ENCODE results near the gene ITGB2.

ITGB2 gene

GRCh38 chr21:44920694-44921604 is at the start of gene ITGB2:
Gene ITGB2 (minus strand): TSS chr21:44920899. CDS start chr21:44910782, 10,117 bp downstream.
- Mint-ChIP-seq H3K27me3 (no peaks in the 10 kb centered on the region), H3K36me3 (ENCODE audit: insufficient read depth) (peaks cover 35% of the 10 kb centered on the region), H3K4me1 (peaks cover 86% of the 10 kb centered on the region), H3K27ac (ENCODE audit: low read depth) (peak within 1 kb of the TSS; percentile 97), H3K9me3 (no peaks in the 10 kb centered on the region), H3K4me3 (peak within 1 kb of the TSS; percentile 93)
- DNase-seq (ENCODE audit: low spot score in 2 of 2) = peak in 1 of 2 donors; percentile 36
- peak; percentile 70 for ATAC-seq (replicated peaks; ENCODE audit: extremely low read depth, poor library complexity, severe bottlenecking)

DNA sequence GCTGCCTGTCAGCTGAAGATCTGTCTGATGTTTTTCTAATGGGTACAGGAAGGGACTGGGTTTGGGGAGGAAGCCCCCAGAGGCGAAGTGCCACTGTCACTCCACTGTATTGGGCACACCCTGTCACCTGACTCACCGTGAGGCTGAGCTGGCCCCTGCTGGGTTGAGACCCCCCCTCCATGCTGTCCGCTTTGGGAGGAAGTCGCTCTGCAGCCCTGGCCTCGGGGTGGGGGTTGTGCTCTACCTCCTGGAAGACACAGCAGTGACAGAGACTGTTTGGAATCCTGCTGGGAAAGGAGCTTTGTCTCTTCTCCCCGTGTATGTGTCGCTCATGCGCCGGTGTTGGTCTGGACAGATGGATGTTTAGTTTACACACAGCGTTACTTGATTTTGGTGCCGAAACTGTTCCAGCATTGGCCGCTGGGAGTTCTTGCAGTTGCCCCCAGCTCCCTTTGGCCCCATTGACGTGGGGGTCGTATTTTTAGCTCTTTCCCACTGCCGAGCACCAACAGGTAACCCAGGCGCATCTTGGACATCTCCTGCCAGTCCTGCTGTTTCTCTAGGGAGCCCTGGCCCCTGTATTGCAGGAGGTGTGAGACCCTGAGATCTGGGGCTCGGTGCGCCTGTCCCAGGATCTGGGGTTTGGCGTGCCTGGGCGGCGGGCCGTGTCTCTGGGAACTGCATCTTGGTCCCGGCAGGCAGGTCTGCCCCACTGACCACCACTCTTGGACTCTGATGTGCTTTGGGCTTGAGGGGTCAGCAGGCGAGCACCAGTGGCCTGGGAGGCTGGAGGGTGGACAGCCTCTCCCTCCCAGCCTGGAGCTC is 49.4 kb upstream of the ITGB2 start:
- Mint-ChIP-seq H3K27ac (ENCODE audit: low read depth) (peak overlapping the region; percentile 51), H3K36me3 (ENCODE audit: insufficient read depth) (peaks cover 4% of the 10 kb centered on the region), H3K9me3 (no peaks in the 10 kb centered on the region), H3K4me3 (no peak overlapping the region), H3K27me3 (no peaks in the 10 kb centered on the region), H3K4me1 (peaks cover 17% of the 10 kb centered on the region)
- ATAC-seq (replicated peaks; ENCODE audit: extremely low read depth, poor library complexity, severe bottlenecking) = peak; percentile 26
- no peak for DNase-seq (ENCODE audit: low spot score in 2 of 2)

DNA sequence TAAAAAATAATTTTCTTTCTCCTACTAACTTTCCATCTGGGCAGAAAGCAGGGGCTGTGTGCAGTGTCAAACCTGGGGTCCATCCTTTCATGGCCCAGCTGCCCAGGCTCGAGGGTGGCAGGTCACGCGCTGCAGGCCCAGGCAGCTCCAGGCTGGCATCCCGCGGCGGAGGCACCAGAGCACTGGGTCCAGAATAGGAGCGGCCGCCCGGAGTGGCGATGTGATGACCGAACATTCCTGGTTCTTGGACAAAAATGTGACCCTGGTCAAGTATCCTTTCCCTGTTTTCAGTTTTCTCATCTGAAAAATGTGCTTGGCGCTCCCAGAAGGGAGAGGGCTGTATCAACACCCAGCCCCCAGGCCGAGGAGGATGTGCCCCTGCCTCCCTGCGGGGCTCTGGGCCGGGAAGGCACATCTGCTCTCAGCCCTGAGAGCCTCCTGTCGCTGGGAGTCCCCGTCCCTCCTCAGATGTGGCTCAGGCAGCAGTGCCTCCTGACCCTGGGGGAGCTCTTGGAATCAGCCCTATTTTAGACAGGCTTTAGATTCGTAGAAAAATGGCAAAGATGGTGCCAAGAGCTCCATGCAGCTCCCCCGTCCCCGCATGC is 48.5 kb upstream of the ITGB2 start:
- Mint-ChIP-seq H3K27ac (ENCODE audit: low read depth) (no peak overlapping the region), H3K4me1 (peaks cover 26% of the 10 kb centered on the region), H3K4me3 (no peak overlapping the region), H3K9me3 (no peaks in the 10 kb centered on the region), H3K36me3 (ENCODE audit: insufficient read depth) (peaks cover 3% of the 10 kb centered on the region), H3K27me3 (no peaks in the 10 kb centered on the region)
- ATAC-seq (replicated peaks; ENCODE audit: extremely low read depth, poor library complexity, severe bottlenecking) = no peak
- DNase-seq (ENCODE audit: low spot score in 2 of 2) = no peak

GRCh38 chr21:44967082-44968047 is 46.7 kb upstream of the ITGB2 start:
- ATAC-seq (replicated peaks; ENCODE audit: extremely low read depth, poor library complexity, severe bottlenecking) = no peak
- peaks cover 3% of the 10 kb centered on the region for H3K36me3 Mint-ChIP-seq (ENCODE audit: insufficient read depth)
- DNase-seq (ENCODE audit: low spot score in 2 of 2) = no peak
- no peak overlapping the region for H3K4me3 Mint-ChIP-seq
- no peaks in the 10 kb centered on the region for H3K27me3 Mint-ChIP-seq
- H3K9me3 Mint-ChIP-seq = no peaks in the 10 kb centered on the region
- H3K4me1 Mint-ChIP-seq = peaks cover 31% of the 10 kb centered on the region
- no peak overlapping the region for H3K27ac Mint-ChIP-seq (ENCODE audit: low read depth)

GRCh38 chr21:44966135-44967081 is 45.7 kb upstream of the ITGB2 start:
- DNase-seq (ENCODE audit: low spot score in 2 of 2) (no peak), ATAC-seq (replicated peaks; ENCODE audit: extremely low read depth, poor library complexity, severe bottlenecking) (no peak)
- H3K27me3 Mint-ChIP-seq = no peaks in the 10 kb centered on the region
- peak overlapping the region; percentile 61 for H3K27ac Mint-ChIP-seq (ENCODE audit: low read depth)
- H3K36me3 Mint-ChIP-seq (ENCODE audit: insufficient read depth) = peaks cover 3% of the 10 kb centered on the region
- H3K4me3 Mint-ChIP-seq = no peak overlapping the region
- H3K9me3 Mint-ChIP-seq = no peaks in the 10 kb centered on the region
- peaks cover 31% of the 10 kb centered on the region for H3K4me1 Mint-ChIP-seq

- Mint-ChIP-seq H3K4me1 (peaks cover 31% of the 10 kb centered on the region), H3K27me3 (no peaks in the 10 kb centered on the region), H3K4me3 (peak overlapping the region; percentile 61), H3K27ac (ENCODE audit: low read depth) (peak overlapping the region; percentile 22), H3K9me3 (no peaks in the 10 kb centered on the region), H3K36me3 (ENCODE audit: insufficient read depth) (peaks cover 5% of the 10 kb centered on the region)
- ATAC-seq (replicated peaks; ENCODE audit: extremely low read depth, poor library complexity, severe bottlenecking) (peak; percentile 72), DNase-seq (ENCODE audit: low spot score in 2 of 2) (no peak)
Observed at GRCh38 chr21:44965251-44966022, 44.7 kb upstream of the ITGB2 start.

DNA sequence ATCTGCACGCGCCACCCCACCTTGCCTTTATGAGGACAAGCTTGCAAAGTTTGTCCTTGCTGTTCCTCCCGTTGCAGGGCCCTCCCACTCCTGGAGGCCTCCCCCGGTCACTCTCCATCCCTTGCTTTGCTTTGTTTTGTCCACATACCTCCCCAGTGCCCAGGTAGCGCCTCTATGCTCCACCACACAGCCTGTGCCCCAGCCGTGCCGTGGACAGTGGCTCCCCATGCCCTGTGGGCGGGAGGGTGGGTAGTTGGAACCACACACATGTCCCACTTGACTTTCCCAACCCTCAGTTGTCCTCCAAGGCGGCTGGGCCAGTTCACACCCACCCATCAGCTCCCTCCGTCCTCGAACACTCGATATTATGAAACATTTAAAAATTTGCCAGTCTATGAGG is 43.7 kb upstream of the ITGB2 start:
- Mint-ChIP-seq H3K9me3 (no peaks in the 10 kb centered on the region), H3K27ac (ENCODE audit: low read depth) (no peak overlapping the region), H3K4me1 (peaks cover 26% of the 10 kb centered on the region), H3K36me3 (ENCODE audit: insufficient read depth) (peaks cover 5% of the 10 kb centered on the region), H3K27me3 (no peaks in the 10 kb centered on the region), H3K4me3 (no peak overlapping the region)
- DNase-seq (ENCODE audit: low spot score in 2 of 2) (no peak), ATAC-seq (replicated peaks; ENCODE audit: extremely low read depth, poor library complexity, severe bottlenecking) (no peak)

DNA sequence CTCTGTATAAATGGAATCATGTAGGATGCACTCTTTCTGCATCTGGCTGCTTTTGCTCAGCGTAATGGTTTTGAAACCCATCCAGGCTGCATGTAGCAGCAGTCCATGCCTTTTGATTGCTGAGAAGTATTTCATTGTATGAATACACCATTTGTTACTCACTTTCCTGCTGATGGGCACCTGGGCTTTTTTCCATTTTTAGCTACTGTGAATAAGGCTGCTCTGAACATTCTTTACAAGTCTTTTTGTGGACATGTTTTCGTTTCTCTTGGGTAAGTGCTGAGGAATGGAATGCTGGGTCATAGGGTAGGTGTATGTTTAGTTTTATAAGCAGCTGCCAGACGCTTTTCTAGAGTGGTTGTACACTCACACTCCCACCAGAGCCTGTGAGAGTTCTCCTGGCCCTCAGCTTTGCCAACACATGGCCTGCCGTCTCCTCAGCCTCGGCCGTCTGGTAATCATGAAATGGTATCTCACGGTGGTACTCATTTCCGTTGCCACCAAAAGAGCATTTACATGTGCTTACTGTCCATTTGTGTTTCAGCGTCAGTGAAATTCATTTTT is 41.8 kb upstream of the ITGB2 start:
- ATAC-seq (replicated peaks; ENCODE audit: extremely low read depth, poor library complexity, severe bottlenecking) (no peak), DNase-seq (ENCODE audit: low spot score in 2 of 2) (no peak)
- Mint-ChIP-seq H3K27ac (ENCODE audit: low read depth) (no peak overlapping the region), H3K36me3 (ENCODE audit: insufficient read depth) (peaks cover 6% of the 10 kb centered on the region), H3K27me3 (no peaks in the 10 kb centered on the region), H3K4me1 (peaks cover 26% of the 10 kb centered on the region), H3K4me3 (no peak overlapping the region), H3K9me3 (no peaks in the 10 kb centered on the region)

GRCh38 chr21:44960141-44961092 is 39.7 kb upstream of the ITGB2 start:
- no peak for ATAC-seq (replicated peaks; ENCODE audit: extremely low read depth, poor library complexity, severe bottlenecking)
- no peak for DNase-seq (ENCODE audit: low spot score in 2 of 2)
- Mint-ChIP-seq H3K4me3 (no peak overlapping the region), H3K27ac (ENCODE audit: low read depth) (no peak overlapping the region), H3K4me1 (peaks cover 22% of the 10 kb centered on the region), H3K36me3 (ENCODE audit: insufficient read depth) (peaks cover 13% of the 10 kb centered on the region), H3K9me3 (no peaks in the 10 kb centered on the region), H3K27me3 (no peaks in the 10 kb centered on the region)

Measured in central memory CD8-positive, alpha-beta T cell (primary cell).